Erythroblast (primary cell): ENCODE measurements around the gene ROMO1.

ENCODE experiments used
- GATA1 ChIP-seq: IDR thresholded peaks from 2 replicates; pipeline ENCODE4 v1.6.1; 2011; ENCODE audit warnings: low read depth, mild to moderate bottlenecking, control low read depth, low read length, moderate library complexity
- POLR2A ChIP-seq: IDR thresholded peaks from 2 replicates; pipeline ENCODE4 v1.6.1; 2011; ENCODE audit warnings: mild to moderate bottlenecking, low read length

DNA sequence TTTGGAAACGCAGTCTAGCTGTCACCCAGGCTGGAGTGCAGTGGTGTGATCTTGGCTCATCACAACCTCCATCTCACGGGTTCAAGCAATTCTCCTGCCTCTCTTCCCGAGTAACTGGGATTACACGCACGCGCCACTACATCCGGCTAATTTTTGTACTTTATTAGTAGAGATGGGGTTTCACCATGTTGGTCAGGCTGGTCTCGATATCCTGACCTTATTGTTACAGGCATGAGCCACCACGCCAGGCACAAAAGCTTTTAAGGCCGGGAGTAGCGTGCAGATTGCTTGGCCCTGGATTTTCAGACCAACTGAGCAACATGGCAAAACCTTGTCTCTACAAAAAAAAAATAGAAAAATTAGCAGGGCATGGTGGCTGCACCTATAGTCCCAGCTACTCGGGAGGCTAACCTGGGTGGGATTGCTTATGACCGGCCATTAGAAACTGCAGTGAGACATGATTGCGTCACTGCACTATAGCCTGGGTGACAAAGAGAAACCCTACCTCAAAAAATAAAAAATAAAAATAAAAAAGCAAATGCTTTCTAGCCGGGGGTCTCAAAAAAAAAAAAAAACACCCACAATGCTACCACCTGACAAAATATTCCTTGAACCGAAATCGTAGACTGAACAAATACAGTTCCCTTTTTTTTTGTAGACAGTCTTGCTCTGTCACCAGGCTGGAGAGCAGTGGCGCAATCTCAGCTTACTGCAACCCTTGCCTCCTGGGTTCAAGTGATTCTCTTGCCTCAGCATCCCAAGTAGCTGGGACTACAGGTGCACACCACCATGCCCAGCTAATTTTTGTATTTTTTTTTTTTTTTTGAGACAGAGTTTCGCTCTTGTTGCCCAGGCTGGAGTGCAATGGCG is 27.9 kb downstream of the ROMO1 start:
- no peak for TF ChIP-seq POLR2A
- TF ChIP-seq GATA1 = no peak
